ENCODE results near the gene IGF2BP2.

DNA sequence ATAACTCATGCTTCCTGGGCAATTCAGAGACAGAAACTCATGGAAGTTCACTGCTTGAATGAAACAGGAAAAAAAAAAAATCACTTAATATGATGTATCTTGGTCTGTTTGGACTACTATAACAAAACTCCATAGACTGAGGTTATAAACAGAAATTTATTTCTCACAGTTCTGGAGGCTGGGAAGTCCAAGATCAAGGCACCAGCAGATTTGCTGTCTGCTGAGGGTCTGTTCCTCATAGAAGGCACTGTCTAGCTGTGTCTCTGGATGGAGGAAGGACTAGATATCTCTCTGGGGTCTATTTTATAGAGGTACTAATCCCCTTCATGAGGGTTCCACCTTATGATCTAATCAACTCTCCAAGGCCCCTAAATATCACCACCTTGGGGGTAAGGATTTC is 119.3 kb downstream of the IGF2BP2 start:
- TF ChIP-seq, protein P1, sequence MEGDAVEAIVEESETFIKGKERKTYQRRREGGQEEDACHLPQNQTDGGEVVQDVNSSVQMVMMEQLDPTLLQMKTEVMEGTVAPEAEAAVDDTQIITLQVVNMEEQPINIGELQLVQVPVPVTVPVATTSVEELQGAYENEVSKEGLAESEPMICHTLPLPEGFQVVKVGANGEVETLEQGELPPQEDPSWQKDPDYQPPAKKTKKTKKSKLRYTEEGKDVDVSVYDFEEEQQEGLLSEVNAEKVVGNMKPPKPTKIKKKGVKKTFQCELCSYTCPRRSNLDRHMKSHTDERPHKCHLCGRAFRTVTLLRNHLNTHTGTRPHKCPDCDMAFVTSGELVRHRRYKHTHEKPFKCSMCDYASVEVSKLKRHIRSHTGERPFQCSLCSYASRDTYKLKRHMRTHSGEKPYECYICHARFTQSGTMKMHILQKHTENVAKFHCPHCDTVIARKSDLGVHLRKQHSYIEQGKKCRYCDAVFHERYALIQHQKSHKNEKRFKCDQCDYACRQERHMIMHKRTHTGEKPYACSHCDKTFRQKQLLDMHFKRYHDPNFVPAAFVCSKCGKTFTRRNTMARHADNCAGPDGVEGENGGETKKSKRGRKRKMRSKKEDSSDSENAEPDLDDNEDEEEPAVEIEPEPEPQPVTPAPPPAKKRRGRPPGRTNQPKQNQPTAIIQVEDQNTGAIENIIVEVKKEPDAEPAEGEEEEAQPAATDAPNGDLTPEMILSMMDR (IDR thresholded peaks at IDR 0.05), result no peak
- TF ChIP-seq, protein P2, sequence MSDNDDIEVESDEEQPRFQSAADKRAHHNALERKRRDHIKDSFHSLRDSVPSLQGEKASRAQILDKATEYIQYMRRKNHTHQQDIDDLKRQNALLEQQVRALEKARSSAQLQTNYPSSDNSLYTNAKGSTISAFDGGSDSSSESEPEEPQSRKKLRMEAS (IDR thresholded peaks at IDR 0.05), result no peak
- TF ChIP-seq CEBPB (IDR thresholded peaks at IDR 0.05) (no peak), POLR2A (IDR thresholded peaks at IDR 0.05; ENCODE audit: low read length) (no peak), KDM1A (IDR thresholded peaks at IDR 0.05; ENCODE audit: low read depth) (no peak), EP300 (IDR thresholded peaks at IDR 0.05) (no peak), HDAC2 (IDR thresholded peaks at IDR 0.05) (no peak), ZSCAN20 (CRISPR knock-in tag; IDR thresholded peaks at IDR 0.05) (no peak), MYC (IDR thresholded peaks at IDR 0.05; ENCODE audit: borderline replicate concordance, low read length) (no peak), RAD21 (conservative IDR thresholded peaks at IDR 0.05 in 1 of 2, IDR thresholded peaks at IDR 0.05 in 1 of 2) (no peak)
- TF ChIP-seq, protein P3, sequence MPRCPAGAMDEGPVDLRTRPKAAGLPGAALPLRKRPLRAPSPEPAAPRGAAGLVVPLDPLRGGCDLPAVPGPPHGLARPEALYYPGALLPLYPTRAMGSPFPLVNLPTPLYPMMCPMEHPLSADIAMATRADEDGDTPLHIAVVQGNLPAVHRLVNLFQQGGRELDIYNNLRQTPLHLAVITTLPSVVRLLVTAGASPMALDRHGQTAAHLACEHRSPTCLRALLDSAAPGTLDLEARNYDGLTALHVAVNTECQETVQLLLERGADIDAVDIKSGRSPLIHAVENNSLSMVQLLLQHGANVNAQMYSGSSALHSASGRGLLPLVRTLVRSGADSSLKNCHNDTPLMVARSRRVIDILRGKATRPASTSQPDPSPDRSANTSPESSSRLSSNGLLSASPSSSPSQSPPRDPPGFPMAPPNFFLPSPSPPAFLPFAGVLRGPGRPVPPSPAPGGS (IDR thresholded peaks at IDR 0.05), result no peak
- TF ChIP-seq, protein P4, sequence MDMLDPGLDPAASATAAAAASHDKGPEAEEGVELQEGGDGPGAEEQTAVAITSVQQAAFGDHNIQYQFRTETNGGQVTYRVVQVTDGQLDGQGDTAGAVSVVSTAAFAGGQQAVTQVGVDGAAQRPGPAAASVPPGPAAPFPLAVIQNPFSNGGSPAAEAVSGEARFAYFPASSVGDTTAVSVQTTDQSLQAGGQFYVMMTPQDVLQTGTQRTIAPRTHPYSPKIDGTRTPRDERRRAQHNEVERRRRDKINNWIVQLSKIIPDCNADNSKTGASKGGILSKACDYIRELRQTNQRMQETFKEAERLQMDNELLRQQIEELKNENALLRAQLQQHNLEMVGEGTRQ (IDR thresholded peaks at IDR 0.05), result no peak

Data from A549 (cell line).